ENCODE measurements around the gene VPS54. TPM values are rescaled to one million over a fixed set of nuclear protein-coding genes. Genes with fewer than 3 reads are reported as not detected.

The VPS54 gene
- total RNA-seq, 1 donor, result 18.8 TPM

GRCh38 chr2:63982335-63982734, 36.9 kb downstream of the VPS54 start:
- H4K20me1 ChIP-seq (ENCODE audit: insufficient read depth, low read length), result peaks cover 12% of the 10 kb centered on the region

DNA sequence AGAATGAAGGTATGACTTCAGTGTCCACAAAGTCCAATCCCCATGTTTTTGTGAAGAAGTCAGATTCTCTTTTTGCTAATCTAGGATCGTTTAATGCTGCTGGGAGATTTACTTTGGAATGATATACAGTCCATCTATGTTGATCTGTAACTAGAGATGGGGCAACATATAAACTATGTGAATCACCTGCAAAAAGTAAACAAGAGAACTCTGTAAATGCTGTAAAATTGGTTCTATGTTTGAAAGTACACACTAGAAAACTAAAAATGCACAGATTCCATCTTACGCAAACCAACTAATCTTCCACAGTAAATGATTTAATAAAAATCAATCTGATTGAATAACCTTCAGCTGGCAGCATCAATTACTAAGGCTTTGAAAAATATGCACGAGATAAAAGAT, 37.5 kb downstream of the VPS54 start:
- H3K27ac ChIP-seq (ENCODE audit: low read depth, low read length), result no peak overlapping the region
- H2AFZ ChIP-seq (ENCODE audit: low read length), result no peak overlapping the region
- H3K4me3 ChIP-seq (ENCODE audit: insufficient read depth, low read length), result no peak overlapping the region
- no peak for DNase-seq (ENCODE audit: insufficient read length, low spot score, missing footprints)
- H3K9me3 ChIP-seq (ENCODE audit: low read depth, low read length), result no peaks in the 10 kb centered on the region
- H3K4me1 ChIP-seq (ENCODE audit: insufficient read depth, low read length), result no peaks in the 10 kb centered on the region
- no peak overlapping the region for H3K4me2 ChIP-seq (ENCODE audit: insufficient read depth, low read length)
- peaks cover 12% of the 10 kb centered on the region for H4K20me1 ChIP-seq (ENCODE audit: insufficient read depth, low read length)
- H3K36me3 ChIP-seq (ENCODE audit: insufficient read depth, low read length), result peaks cover 11% of the 10 kb centered on the region
- TF ChIP-seq, protein P1, sequence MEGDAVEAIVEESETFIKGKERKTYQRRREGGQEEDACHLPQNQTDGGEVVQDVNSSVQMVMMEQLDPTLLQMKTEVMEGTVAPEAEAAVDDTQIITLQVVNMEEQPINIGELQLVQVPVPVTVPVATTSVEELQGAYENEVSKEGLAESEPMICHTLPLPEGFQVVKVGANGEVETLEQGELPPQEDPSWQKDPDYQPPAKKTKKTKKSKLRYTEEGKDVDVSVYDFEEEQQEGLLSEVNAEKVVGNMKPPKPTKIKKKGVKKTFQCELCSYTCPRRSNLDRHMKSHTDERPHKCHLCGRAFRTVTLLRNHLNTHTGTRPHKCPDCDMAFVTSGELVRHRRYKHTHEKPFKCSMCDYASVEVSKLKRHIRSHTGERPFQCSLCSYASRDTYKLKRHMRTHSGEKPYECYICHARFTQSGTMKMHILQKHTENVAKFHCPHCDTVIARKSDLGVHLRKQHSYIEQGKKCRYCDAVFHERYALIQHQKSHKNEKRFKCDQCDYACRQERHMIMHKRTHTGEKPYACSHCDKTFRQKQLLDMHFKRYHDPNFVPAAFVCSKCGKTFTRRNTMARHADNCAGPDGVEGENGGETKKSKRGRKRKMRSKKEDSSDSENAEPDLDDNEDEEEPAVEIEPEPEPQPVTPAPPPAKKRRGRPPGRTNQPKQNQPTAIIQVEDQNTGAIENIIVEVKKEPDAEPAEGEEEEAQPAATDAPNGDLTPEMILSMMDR (IDR thresholded peaks at IDR 0.05; ENCODE audit: extremely low read depth, low read depth, low read length), result no peak
- H3K27me3 ChIP-seq (ENCODE audit: insufficient read depth, low read length), result no peaks in the 10 kb centered on the region
- H3K79me2 ChIP-seq (ENCODE audit: insufficient read depth, low read length), result peaks cover 31% of the 10 kb centered on the region

More at GRCh38 chr2:63982335-63982734, 36.9 kb downstream of the VPS54 start:
- H3K4me3 ChIP-seq (ENCODE audit: insufficient read depth, low read length), result no peak overlapping the region
- no peaks in the 10 kb centered on the region for H3K9me3 ChIP-seq (ENCODE audit: low read depth, low read length)
- no peak overlapping the region for H2AFZ ChIP-seq (ENCODE audit: low read length)
- no peak overlapping the region for H3K4me2 ChIP-seq (ENCODE audit: insufficient read depth, low read length)
- H3K36me3 ChIP-seq (ENCODE audit: insufficient read depth, low read length), result peaks cover 11% of the 10 kb centered on the region
- TF ChIP-seq, protein P1 (IDR thresholded peaks at IDR 0.05; ENCODE audit: extremely low read depth, low read depth, low read length), result no peak
- H3K79me2 ChIP-seq (ENCODE audit: insufficient read depth, low read length), result peaks cover 37% of the 10 kb centered on the region
- no peak overlapping the region for H3K27ac ChIP-seq (ENCODE audit: low read depth, low read length)
- H3K4me1 ChIP-seq (ENCODE audit: insufficient read depth, low read length), result no peaks in the 10 kb centered on the region
- H3K27me3 ChIP-seq (ENCODE audit: insufficient read depth, low read length), result no peaks in the 10 kb centered on the region
- no peak for DNase-seq (ENCODE audit: insufficient read length, low spot score, missing footprints)

- no peak overlapping the region for H2AFZ ChIP-seq (ENCODE audit: low read length)
- H3K27me3 ChIP-seq (ENCODE audit: insufficient read depth, low read length), result no peaks in the 10 kb centered on the region
- no peaks in the 10 kb centered on the region for H3K9me3 ChIP-seq (ENCODE audit: low read depth, low read length)
- peaks cover 11% of the 10 kb centered on the region for H3K36me3 ChIP-seq (ENCODE audit: insufficient read depth, low read length)
- DNase-seq (ENCODE audit: insufficient read length, low spot score, missing footprints), result no peak
- H3K4me2 ChIP-seq (ENCODE audit: insufficient read depth, low read length), result no peak overlapping the region
- H3K27ac ChIP-seq (ENCODE audit: low read depth, low read length), result no peak overlapping the region
- H3K4me3 ChIP-seq (ENCODE audit: insufficient read depth, low read length), result no peak overlapping the region
- peaks cover 23% of the 10 kb centered on the region for H3K79me2 ChIP-seq (ENCODE audit: insufficient read depth, low read length)
- no peaks in the 10 kb centered on the region for H3K4me1 ChIP-seq (ENCODE audit: insufficient read depth, low read length)
- TF ChIP-seq, protein P1 (IDR thresholded peaks at IDR 0.05; ENCODE audit: extremely low read depth, low read depth, low read length), result no peak
- H4K20me1 ChIP-seq (ENCODE audit: insufficient read depth, low read length), result peaks cover 8% of the 10 kb centered on the region
Measured at GRCh38 chr2:63980794-63981193, 38.4 kb downstream of the VPS54 start.

DNA sequence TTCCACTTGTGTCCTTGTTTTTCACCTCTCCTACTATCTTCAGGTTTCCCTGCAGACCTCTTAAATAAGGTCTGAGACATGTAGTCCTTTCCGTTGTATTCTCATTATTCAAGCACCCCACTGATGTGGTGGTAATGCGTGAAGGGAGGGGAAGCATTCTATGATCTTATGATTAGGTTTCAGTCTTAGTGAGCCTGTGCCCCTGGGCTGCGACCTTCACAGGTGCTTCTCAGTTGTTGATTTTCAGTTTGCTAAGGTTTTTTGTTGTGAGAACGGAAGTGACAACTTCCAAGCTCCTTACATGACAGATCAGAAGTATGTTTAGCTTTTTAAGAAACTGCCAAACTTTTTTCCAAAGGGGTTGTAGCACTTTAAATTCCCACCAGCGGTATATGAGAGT, 41.3 kb downstream of the VPS54 start:
- TF ChIP-seq, protein P1 (IDR thresholded peaks at IDR 0.05; ENCODE audit: extremely low read depth, low read depth, low read length), result no peak
- Histone ChIP-seq H3K36me3 (ENCODE audit: insufficient read depth, low read length) (peaks cover 11% of the 10 kb centered on the region), H3K4me1 (ENCODE audit: insufficient read depth, low read length) (no peaks in the 10 kb centered on the region), H3K4me3 (ENCODE audit: insufficient read depth, low read length) (no peak overlapping the region), H3K27me3 (ENCODE audit: insufficient read depth, low read length) (no peaks in the 10 kb centered on the region), H3K4me2 (ENCODE audit: insufficient read depth, low read length) (no peak overlapping the region), H3K79me2 (ENCODE audit: insufficient read depth, low read length) (peaks cover 4% of the 10 kb centered on the region), H3K27ac (ENCODE audit: low read depth, low read length) (no peak overlapping the region), H3K9me3 (ENCODE audit: low read depth, low read length) (no peaks in the 10 kb centered on the region), H2AFZ (ENCODE audit: low read length) (no peak overlapping the region), H4K20me1 (ENCODE audit: insufficient read depth, low read length) (no peaks in the 10 kb centered on the region)
- no peak for DNase-seq (ENCODE audit: insufficient read length, low spot score, missing footprints)

Measured in osteoblast (primary cell).